ENCODE data around the gene DOP1B.
"Not testable (repeated sequence)": the region's sequence is repeated elsewhere in the genome, so short reads cannot be mapped to it uniquely, and the experiment has no call there.

Gene DOP1B

GRCh38 chr21:36156815-36157670 is at the start of gene DOP1B:
DOP1B (plus strand) TSS chr21:36156824; CDS start chr21:36164734, 7,910 bp downstream.
- no peak for DNase-seq (ENCODE audit: low spot score)

- no peak for DNase-seq (ENCODE audit: low spot score)
These were observed 46.8 kb upstream of the DOP1B start for GRCh38 chr21:36109868-36110267.

GRCh38 chr21:36111238-36111637 is 45.4 kb upstream of the DOP1B start:
- DNase-seq (ENCODE audit: low spot score), result no peak

GRCh38 chr21:36113647-36114428 is 42.8 kb upstream of the DOP1B start:
- DNase-seq (ENCODE audit: low spot score), result no peak

- no peak for DNase-seq (ENCODE audit: low spot score)
These were observed 41.4 kb upstream of the DOP1B start for GRCh38 chr21:36115138-36115730.

- DNase-seq (ENCODE audit: low spot score), result no peak
These were observed 39.3 kb upstream of the DOP1B start for GRCh38 chr21:36117286-36117741.

- no peak for DNase-seq (ENCODE audit: low spot score)
These were observed 36.2 kb upstream of the DOP1B start for GRCh38 chr21:36120304-36120888.

- DNase-seq (ENCODE audit: low spot score), result no peak
These were observed 33.6 kb upstream of the DOP1B start for GRCh38 chr21:36122977-36123376.

GRCh38 chr21:36124395-36124794 is 32.2 kb upstream of the DOP1B start:
- no peak for DNase-seq (ENCODE audit: low spot score)

GRCh38 chr21:36125512-36126207 is 31.0 kb upstream of the DOP1B start:
- no peak for DNase-seq (ENCODE audit: low spot score)

GRCh38 chr21:36126208-36126565 is 30.4 kb upstream of the DOP1B start:
- DNase-seq (ENCODE audit: low spot score), result no peak

- no peak for DNase-seq (ENCODE audit: low spot score)
These were observed 30.0 kb upstream of the DOP1B start for GRCh38 chr21:36126621-36127110.

- no peak for DNase-seq (ENCODE audit: low spot score)
These were observed 29.2 kb upstream of the DOP1B start for GRCh38 chr21:36127250-36127904.

- DNase-seq (ENCODE audit: low spot score), result no peak
These were observed 28.6 kb upstream of the DOP1B start for GRCh38 chr21:36127977-36128376.

GRCh38 chr21:36129219-36129618 is 27.4 kb upstream of the DOP1B start:
- no peak for DNase-seq (ENCODE audit: low spot score)

GRCh38 chr21:36130414-36130762 is 26.2 kb upstream of the DOP1B start:
- DNase-seq (ENCODE audit: low spot score), result not testable (repeated sequence)

GRCh38 chr21:36130839-36131238 is 25.8 kb upstream of the DOP1B start:
- DNase-seq (ENCODE audit: low spot score), result not testable (repeated sequence)

GRCh38 chr21:36132696-36133095 is 23.9 kb upstream of the DOP1B start:
- no peak for DNase-seq (ENCODE audit: low spot score)

- DNase-seq (ENCODE audit: low spot score), result no peak
These were observed 21.7 kb upstream of the DOP1B start, which contains the start of gene CBR3 for GRCh38 chr21:36134803-36135390. CBR3 (plus strand) TSS chr21:36135079; CDS start chr21:36135193, 114 bp downstream.

GRCh38 chr21:36135391-36136102 is 21.1 kb upstream of the DOP1B start:
- peak; percentile 79 for DNase-seq (ENCODE audit: low spot score)

Measured in left forelimb (tissue), 1 donor.